Esophagus squamous epithelium (tissue), 5 donors: ENCODE data around the gene DOCK1. TPM values are rescaled to one million over a fixed set of nuclear protein-coding genes. Genes with fewer than 3 reads are reported as not detected.

ENCODE experiments used
- DNase-seq: peaks from one replicate; lab custom pipeline; 2025; lab: John Stamatoyannopoulos, UW
- H3K27ac ChIP-seq, 4 donors: fragments of 200-600 bp; sonication (generic); one replicate each; pipeline ENCODE4 v1.5.1; 2016 to 2019; ENCODE audit warnings: mild to moderate bottlenecking in 1 of 4
- H3K27me3 ChIP-seq, 4 donors: fragments of 200-600 bp; sonication (generic); 1 replicate in 3 of 4; 2 replicates in 1 of 4; pipeline versions ENCODE4 v1.5.1 to v1.6.0; 2017 to 2021; ENCODE audit warnings: antibody characterized with exemption in 1 of 4
- H3K36me3 ChIP-seq, 3 donors: fragments of 200-600 bp; sonication (generic); one replicate each; pipeline ENCODE4 v1.5.1; 2016 to 2019
- H3K4me1 ChIP-seq, 3 donors: fragments of 200-600 bp; sonication (generic); one replicate each; pipeline ENCODE4 v1.5.1; 2017 to 2019
- H3K4me3 ChIP-seq, 4 donors: fragments of 200-600 bp; sonication (generic); 1 replicate in 3 of 4; 2 replicates in 1 of 4; pipeline ENCODE4 v1.5.1; 2016 to 2019; ENCODE audit warnings: mild to moderate bottlenecking in 2 of 4, moderate library complexity in 1 of 4
- H3K9me3 ChIP-seq, 3 donors: fragments of 200-600 bp; sonication (generic); one replicate each; pipeline ENCODE4 v1.5.1; 2016 to 2019
- CTCF ChIP-seq, 6 experiments: fragments of 450-650 bp in 4 of 6; fragments of 200-600 bp in 2 of 6; sonication (generic) in 2 of 6; IDR thresholded peaks; one replicate each; pipeline ENCODE4 v1.5.1; 2016 to 2019; ENCODE audit warnings: antibody characterized with exemption in 6 of 6, mild to moderate bottlenecking in 4 of 6, moderate library complexity in 4 of 6
- POLR2A ChIP-seq, 4 donors: fragments of 450-650 bp; IDR thresholded peaks; one replicate each; pipeline ENCODE4 v1.6.1; 2017; ENCODE audit warnings: antibody characterized with exemption in 4 of 4, mild to moderate bottlenecking in 4 of 4, moderate library complexity in 3 of 4
- WGBS, 2 donors: methylation state at CpG; one replicate each; pipeline ENCODE4 v1.1.5; 2018; 5-methylcytosine and 5-hydroxymethylcytosine counted together
- intact Hi-C: fragments of 100-400 bp; cut with DNase I; formaldehyde crosslinking; loops from one replicate; pipeline ENCODE4 v1.15.0; 2022
- total RNA-seq, 4 donors: library from RNA; depleted of rRNA; stranded (reverse); fragments of >200 nt; gene quantifications; one replicate each; pipeline ENCODE4 v1.1.0, GENCODE V29; 2016
- donor health status: DM: yes; HTN: yes; CAD: no.

Gene DOCK1
- total RNA-seq, 4 donors from 2014 or later, result 31.8 to 83.4 (median 49.8) TPM

GRCh38 chr10:127068485-127068884 is 163.3 kb downstream of the DOCK1 start:
- no peak for DNase-seq
- H3K4me3 ChIP-seq, result no peak overlapping the region
- intact Hi-C loops, result no loop called here
- no peaks in the 10 kb centered on the region for H3K9me3 ChIP-seq
- no peaks in the 10 kb centered on the region for H3K27me3 ChIP-seq
- TF ChIP-seq POLR2A (IDR thresholded peaks at IDR 0.05) (no peak), CTCF (IDR thresholded peaks at IDR 0.05) (no peak)
- no peak overlapping the region for H3K27ac ChIP-seq
- peaks cover 0 to 100% (median 5%) of the 10 kb centered on the region in 3 donors for H3K36me3 ChIP-seq
- H3K4me1 ChIP-seq, result no peaks in the 10 kb centered on the region

- WGBS, 2 donors, result 81 to 87% methylated on average over 3 to 4 of the region's 4 CpGs
- Histone ChIP-seq H3K4me3 (no peak overlapping the region), H3K27ac (no peak overlapping the region), H3K4me1 (no peaks in the 10 kb centered on the region), H3K9me3 (no peaks in the 10 kb centered on the region), H3K27me3 (no peaks in the 10 kb centered on the region), H3K36me3 (peaks cover 0 to 100% (median 5%) of the 10 kb centered on the region in 3 donors)
- DNase-seq, result no peak
- intact Hi-C loops, result no loop called here
- TF ChIP-seq POLR2A (IDR thresholded peaks at IDR 0.05) (no peak), CTCF (IDR thresholded peaks at IDR 0.05) (no peak)
Measured at GRCh38 chr10:127069436-127069835, 164.2 kb downstream of the DOCK1 start.

DNA sequence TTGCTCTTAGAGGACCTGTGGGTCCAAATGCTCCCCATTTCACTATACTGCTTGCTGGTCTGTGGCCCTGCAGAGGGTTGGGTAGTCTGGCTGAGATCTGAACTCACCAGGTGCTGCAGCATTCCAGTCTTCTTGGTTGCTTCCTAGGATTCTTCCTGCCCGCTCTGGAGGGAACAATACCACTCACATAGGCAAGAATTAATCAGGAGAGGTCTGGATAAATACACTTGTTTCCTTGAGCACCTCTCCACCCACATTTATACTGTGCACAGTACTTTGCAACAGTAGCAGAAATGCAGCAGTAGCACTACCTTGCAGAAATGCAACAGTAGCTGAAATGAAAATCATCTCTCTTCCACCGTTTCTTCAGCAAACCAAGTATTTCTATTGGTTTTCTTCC is 165.9 kb downstream of the DOCK1 start:
- TF ChIP-seq CTCF (IDR thresholded peaks at IDR 0.05), result no peak
- no peak for TF ChIP-seq POLR2A (IDR thresholded peaks at IDR 0.05)

DNA sequence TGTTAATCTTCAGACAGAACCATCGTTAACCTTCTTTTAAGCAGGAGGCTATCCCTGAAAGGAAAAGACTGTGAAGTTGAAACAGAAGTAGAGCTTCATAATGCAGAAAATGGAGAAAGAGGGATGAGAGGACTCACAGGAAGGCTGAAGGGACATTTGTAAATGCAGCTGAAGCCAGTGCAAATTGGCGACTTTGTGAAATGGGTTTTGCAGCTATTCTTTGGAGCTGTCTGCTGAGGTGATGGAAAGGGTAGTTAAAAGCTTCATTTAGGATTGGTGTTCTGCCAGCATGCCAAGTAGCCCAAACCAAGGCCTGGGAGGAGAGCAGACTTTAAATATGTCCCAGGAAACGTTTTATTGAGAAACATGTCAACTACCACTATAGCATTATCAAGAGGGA is 168.4 kb downstream of the DOCK1 start:
- intact Hi-C loops, result no loop called here
- no peak for DNase-seq

More for the DNA sequence above, 165.9 kb downstream of the DOCK1 start:
- Histone ChIP-seq H3K27ac (no peak overlapping the region), H3K27me3 (no peaks in the 10 kb centered on the region), H3K36me3 (peaks cover 0 to 98% (median 10%) of the 10 kb centered on the region in 3 donors), H3K9me3 (no peaks in the 10 kb centered on the region), H3K4me1 (no peaks in the 10 kb centered on the region), H3K4me3 (no peak overlapping the region)
- 81 to 86% methylated on average over 2 of the region's 2 CpGs for WGBS, 2 donors
- no peak for DNase-seq
- intact Hi-C loops, result no loop called here

GRCh38 chr10:127079392-127079791 is 174.2 kb downstream of the DOCK1 start:
- no peaks in the 10 kb centered on the region for H3K27me3 ChIP-seq
- no peaks in the 10 kb centered on the region for H3K4me1 ChIP-seq
- no peak for TF ChIP-seq POLR2A (IDR thresholded peaks at IDR 0.05)
- TF ChIP-seq CTCF (IDR thresholded peaks at IDR 0.05), result no peak
- intact Hi-C loops, result no loop called here
- 82 to 87% methylated on average over 3 of the region's 3 CpGs for WGBS, 2 donors
- no peak for DNase-seq
- H3K36me3 ChIP-seq, result peaks cover 0 to 88% (median 7%) of the 10 kb centered on the region in 3 donors
- H3K27ac ChIP-seq, result no peak overlapping the region
- no peaks in the 10 kb centered on the region for H3K9me3 ChIP-seq
- H3K4me3 ChIP-seq, result no peak overlapping the region

More for the DNA sequence above, 168.4 kb downstream of the DOCK1 start:
- no peaks in the 10 kb centered on the region for H3K9me3 ChIP-seq
- H3K4me3 ChIP-seq, result no peak overlapping the region
- peaks cover 0 to 97% (median 7%) of the 10 kb centered on the region in 3 donors for H3K36me3 ChIP-seq
- no peaks in the 10 kb centered on the region for H3K4me1 ChIP-seq
- 77 to 92% methylated on average over 3 of the region's 3 CpGs for WGBS, 2 donors
- H3K27ac ChIP-seq, result no peak overlapping the region
- no peak for TF ChIP-seq CTCF (IDR thresholded peaks at IDR 0.05)
- TF ChIP-seq POLR2A (IDR thresholded peaks at IDR 0.05), result no peak
- no peaks in the 10 kb centered on the region for H3K27me3 ChIP-seq
